GM23338 (cell line): ENCODE measurements around the gene GLOD4. TPM values are rescaled to one million over a fixed set of nuclear protein-coding genes. Genes with fewer than 3 reads are reported as not detected.

Source experiments
- ATAC-seq: fragments of 200-7000 bp; cut with Tn5 transposase; 3 replicates; pipeline ENCODE4 v1.9.1; 2020
- DNase-seq: peaks from one replicate; pipeline ENCODE4 v3.0.0-alpha.2; 2015; ENCODE audit warnings: low spot score
- H2AFZ ChIP-seq: fragments of 200-600 bp; sonication (generic); 2 replicates; pipeline ENCODE4 v1.8.0; 2016; ENCODE audit warnings: antibody characterized with exemption, mild to moderate bottlenecking, moderate library complexity
- H3F3A ChIP-seq: fragments of 200-600 bp; sonication (generic); replicated peaks from 2 replicates; pipeline ENCODE4 v1.8.0; 2017; ENCODE audit warnings: antibody characterized with exemption, mixed run types, low read depth
- H3K27ac ChIP-seq: fragments of 200-600 bp; sonication (generic); 2 replicates; pipeline ENCODE4 v1.6.1; 2016; ENCODE audit warnings: low read depth
- H3K27me3 ChIP-seq: fragments of 200-600 bp; sonication (generic); 2 replicates; pipeline ENCODE4 v1.8.0; 2016; ENCODE audit warnings: mild to moderate bottlenecking, mixed run types, moderate library complexity; ENCODE audit not compliant: insufficient read depth
- H3K36me3 ChIP-seq: fragments of 200-600 bp; sonication (generic); 2 replicates; pipeline ENCODE4 v1.8.0; 2016; ENCODE audit warnings: mild to moderate bottlenecking; ENCODE audit not compliant: insufficient read depth
- H3K4me1 ChIP-seq: fragments of 200-600 bp; sonication (generic); 2 replicates; pipeline ENCODE4 v1.8.0; 2016; ENCODE audit warnings: mild to moderate bottlenecking, moderate library complexity; ENCODE audit not compliant: insufficient read depth
- H3K4me2 ChIP-seq: fragments of 200-600 bp; sonication (generic); 2 replicates; pipeline ENCODE4 v1.7.1; 2017; ENCODE audit warnings: mixed run types
- H3K4me3 ChIP-seq: fragments of 200-600 bp; sonication (generic); 2 replicates; pipeline ENCODE4 v1.6.1; 2016; ENCODE audit warnings: mixed run types
- H3K79me2 ChIP-seq: fragments of 200-600 bp; sonication (generic); replicated peaks from 2 replicates; pipeline ENCODE4 v1.8.0; 2017; ENCODE audit warnings: mild to moderate bottlenecking; ENCODE audit not compliant: insufficient read depth
- H3K9me2 ChIP-seq: fragments of 200-600 bp; sonication (generic); 2 replicates; pipeline ENCODE4 v1.8.0; 2017; ENCODE audit not compliant: insufficient read depth
- H4K20me1 ChIP-seq: fragments of 200-600 bp; sonication (generic); replicated peaks from 2 replicates; pipeline ENCODE4 v1.8.0; 2017; ENCODE audit warnings: mild to moderate bottlenecking; ENCODE audit not compliant: insufficient read depth
- H3K27ac Mint-ChIP-seq: 2 replicates; pipeline ENCODE4 v1.8.0; 2020; ENCODE audit warnings: inconsistent platforms, mild to moderate bottlenecking, moderate library complexity, mixed read lengths
- H3K27me3 Mint-ChIP-seq: 3 replicates; pipeline ENCODE4 v1.8.0; 2022; ENCODE audit warnings: low read depth, mild to moderate bottlenecking, moderate library complexity, mixed read lengths, inconsistent platforms; ENCODE audit not compliant: insufficient read depth, poor library complexity
- H3K36me3 Mint-ChIP-seq: 3 replicates; pipeline ENCODE4 v1.8.0; 2021; ENCODE audit warnings: low read depth, mild to moderate bottlenecking, inconsistent platforms, moderate library complexity, mixed read lengths
- H3K4me1 Mint-ChIP-seq: 3 replicates; pipeline ENCODE4 v1.8.0; 2020; ENCODE audit warnings: mild to moderate bottlenecking, inconsistent platforms, mixed read lengths
- H3K4me3 Mint-ChIP-seq: 3 replicates; pipeline ENCODE4 v1.8.0; 2021; ENCODE audit warnings: moderate library complexity, mild to moderate bottlenecking, inconsistent platforms, mixed read lengths
- H3K9me3 Mint-ChIP-seq: 3 replicates; pipeline ENCODE4 v1.8.0; 2020; ENCODE audit warnings: moderate library complexity, mild to moderate bottlenecking, inconsistent platforms, mixed read lengths
- JUNB ChIP-seq: IDR thresholded peaks from one replicate; pipeline ENCODE4 v1.6.1; 2016; ENCODE audit warnings: antibody characterized with exemption; ENCODE audit not compliant: unreplicated experiment
- NANOG ChIP-seq: IDR thresholded peaks from 2 replicates; pipeline ENCODE4 v1.6.1; 2016; ENCODE audit warnings: antibody characterized with exemption, borderline replicate concordance
- POLR2AphosphoS5 ChIP-seq: IDR thresholded peaks from 2 replicates; pipeline ENCODE4 v1.6.1; 2016; ENCODE audit warnings: antibody characterized with exemption, low read depth
- ZNF114 ChIP-seq: fragments of 250-450 bp; sonication (Bioruptor Pico); IDR thresholded peaks from 2 replicates; pipeline ENCODE4 v1.5.0; 2020; ENCODE audit warnings: mild to moderate bottlenecking, moderate library complexity
- polyA plus RNA-seq: library from polyadenylated mRNA; unstranded; fragments of >200 nt; fragmentation: Nextera tagmentation; extraction: Ambion mirVana; gene quantifications from 2 replicates; pipeline ENCODE4 v1.2.1, GENCODE V29; 2016
- total RNA-seq: library from RNA; depleted of rRNA; stranded (reverse); fragments of >200 nt; shearing (Covaris generic); gene quantifications from 2 replicates; pipeline ENCODE4 v1.2.3, GENCODE V29; 2014
- TF ChIP-seq, protein P1 (sequence below): IDR thresholded peaks from 2 replicates; pipeline ENCODE4 v1.6.1; 2016; ENCODE audit warnings: antibody characterized with exemption
- TF ChIP-seq, protein P2 (sequence below): fragments of 250-450 bp; sonication (Bioruptor Pico); IDR thresholded peaks from 2 replicates; pipeline ENCODE4 v1.5.0; 2020; ENCODE audit warnings: mild to moderate bottlenecking, moderate library complexity

Gene GLOD4
- total and polyA plus RNA-seq, 2 experiments from 2014 or later: 120 to 122 TPM

DNA sequence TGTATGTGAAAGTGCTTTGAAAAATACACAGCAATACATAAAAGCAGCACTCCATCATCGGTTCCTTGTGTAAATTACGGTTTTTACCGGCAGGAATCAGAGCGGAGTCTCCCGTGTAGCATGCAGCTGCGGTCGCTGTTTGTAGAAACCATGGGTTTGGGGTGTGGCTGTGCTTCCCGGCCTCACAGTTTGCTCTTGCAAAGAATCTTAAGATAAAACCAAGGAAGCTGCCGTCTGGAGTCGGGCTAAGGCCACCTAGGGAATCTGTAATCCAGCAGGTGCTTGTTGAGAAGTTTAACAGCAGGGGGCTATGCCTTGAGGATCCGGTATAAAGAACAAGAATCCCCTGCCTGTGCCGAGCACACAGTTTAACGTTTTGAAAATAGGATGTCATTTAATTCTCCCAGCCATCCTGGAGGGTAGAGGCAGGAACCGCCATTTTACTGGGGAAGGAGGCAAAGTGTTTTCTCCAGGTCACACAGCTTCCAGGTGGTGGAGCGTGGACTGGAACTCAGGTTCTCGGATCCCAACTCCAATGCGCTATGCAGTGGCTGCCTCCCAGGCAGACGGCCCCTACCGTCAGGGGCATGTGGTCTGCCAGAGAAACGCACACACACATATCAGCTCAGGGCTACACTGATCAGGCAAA, 55.7 kb downstream of the GLOD4 start:
- H3F3A ChIP-seq: 0 out of 2 replicates have a peak, but pooled peaks cover 6% of the 10 kb centered on the region
- H3K4me3 Mint-ChIP-seq: no peak overlapping the region
- peaks cover 8% of the 10 kb centered on the region for H3K27me3 Mint-ChIP-seq
- no peaks in the 10 kb centered on the region for H3K9me3 Mint-ChIP-seq
- H3K9me2 ChIP-seq: no peaks in the 10 kb centered on the region
- peaks cover 7% of the 10 kb centered on the region; the same call in 1 of the 2 replicates for H3K27me3 ChIP-seq
- H3K4me1 ChIP-seq: peaks cover 19% of the 10 kb centered on the region
- H3K4me3 ChIP-seq: peak overlapping the region; percentile 36; the same call in 1 of the 2 replicates
- H3K4me1 Mint-ChIP-seq: peaks cover 12% of the 10 kb centered on the region; the same call in 2 of the 3 replicates
- H3K36me3 ChIP-seq: no peaks in the 10 kb centered on the region
- peak overlapping the region; percentile 63; the same call in 1 of the 2 replicates for H3K27ac ChIP-seq
- DNase-seq (peak; percentile 83), ATAC-seq (peak; percentile 78)
- H3K27ac Mint-ChIP-seq: no peak overlapping the region
- H3K79me2 ChIP-seq: peaks cover 5% of the 10 kb centered on the region; the same call in 1 of the 2 replicates
- H3K4me2 ChIP-seq: peak overlapping the region; percentile 33; the same call in 1 of the 2 replicates
- H4K20me1 ChIP-seq: peaks cover 13% of the 10 kb centered on the region; the same call in 1 of the 2 replicates
- no peak for TF ChIP-seq POLR2AphosphoS5
- TF ChIP-seq JUNB: no peak
- no peak for TF ChIP-seq ZNF114 (CRISPR knock-in tag)
- no peak for TF ChIP-seq NANOG
- TF ChIP-seq, protein P1, sequence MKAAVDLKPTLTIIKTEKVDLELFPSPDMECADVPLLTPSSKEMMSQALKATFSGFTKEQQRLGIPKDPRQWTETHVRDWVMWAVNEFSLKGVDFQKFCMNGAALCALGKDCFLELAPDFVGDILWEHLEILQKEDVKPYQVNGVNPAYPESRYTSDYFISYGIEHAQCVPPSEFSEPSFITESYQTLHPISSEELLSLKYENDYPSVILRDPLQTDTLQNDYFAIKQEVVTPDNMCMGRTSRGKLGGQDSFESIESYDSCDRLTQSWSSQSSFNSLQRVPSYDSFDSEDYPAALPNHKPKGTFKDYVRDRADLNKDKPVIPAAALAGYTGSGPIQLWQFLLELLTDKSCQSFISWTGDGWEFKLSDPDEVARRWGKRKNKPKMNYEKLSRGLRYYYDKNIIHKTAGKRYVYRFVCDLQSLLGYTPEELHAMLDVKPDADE: no peak
- TF ChIP-seq, protein P2, sequence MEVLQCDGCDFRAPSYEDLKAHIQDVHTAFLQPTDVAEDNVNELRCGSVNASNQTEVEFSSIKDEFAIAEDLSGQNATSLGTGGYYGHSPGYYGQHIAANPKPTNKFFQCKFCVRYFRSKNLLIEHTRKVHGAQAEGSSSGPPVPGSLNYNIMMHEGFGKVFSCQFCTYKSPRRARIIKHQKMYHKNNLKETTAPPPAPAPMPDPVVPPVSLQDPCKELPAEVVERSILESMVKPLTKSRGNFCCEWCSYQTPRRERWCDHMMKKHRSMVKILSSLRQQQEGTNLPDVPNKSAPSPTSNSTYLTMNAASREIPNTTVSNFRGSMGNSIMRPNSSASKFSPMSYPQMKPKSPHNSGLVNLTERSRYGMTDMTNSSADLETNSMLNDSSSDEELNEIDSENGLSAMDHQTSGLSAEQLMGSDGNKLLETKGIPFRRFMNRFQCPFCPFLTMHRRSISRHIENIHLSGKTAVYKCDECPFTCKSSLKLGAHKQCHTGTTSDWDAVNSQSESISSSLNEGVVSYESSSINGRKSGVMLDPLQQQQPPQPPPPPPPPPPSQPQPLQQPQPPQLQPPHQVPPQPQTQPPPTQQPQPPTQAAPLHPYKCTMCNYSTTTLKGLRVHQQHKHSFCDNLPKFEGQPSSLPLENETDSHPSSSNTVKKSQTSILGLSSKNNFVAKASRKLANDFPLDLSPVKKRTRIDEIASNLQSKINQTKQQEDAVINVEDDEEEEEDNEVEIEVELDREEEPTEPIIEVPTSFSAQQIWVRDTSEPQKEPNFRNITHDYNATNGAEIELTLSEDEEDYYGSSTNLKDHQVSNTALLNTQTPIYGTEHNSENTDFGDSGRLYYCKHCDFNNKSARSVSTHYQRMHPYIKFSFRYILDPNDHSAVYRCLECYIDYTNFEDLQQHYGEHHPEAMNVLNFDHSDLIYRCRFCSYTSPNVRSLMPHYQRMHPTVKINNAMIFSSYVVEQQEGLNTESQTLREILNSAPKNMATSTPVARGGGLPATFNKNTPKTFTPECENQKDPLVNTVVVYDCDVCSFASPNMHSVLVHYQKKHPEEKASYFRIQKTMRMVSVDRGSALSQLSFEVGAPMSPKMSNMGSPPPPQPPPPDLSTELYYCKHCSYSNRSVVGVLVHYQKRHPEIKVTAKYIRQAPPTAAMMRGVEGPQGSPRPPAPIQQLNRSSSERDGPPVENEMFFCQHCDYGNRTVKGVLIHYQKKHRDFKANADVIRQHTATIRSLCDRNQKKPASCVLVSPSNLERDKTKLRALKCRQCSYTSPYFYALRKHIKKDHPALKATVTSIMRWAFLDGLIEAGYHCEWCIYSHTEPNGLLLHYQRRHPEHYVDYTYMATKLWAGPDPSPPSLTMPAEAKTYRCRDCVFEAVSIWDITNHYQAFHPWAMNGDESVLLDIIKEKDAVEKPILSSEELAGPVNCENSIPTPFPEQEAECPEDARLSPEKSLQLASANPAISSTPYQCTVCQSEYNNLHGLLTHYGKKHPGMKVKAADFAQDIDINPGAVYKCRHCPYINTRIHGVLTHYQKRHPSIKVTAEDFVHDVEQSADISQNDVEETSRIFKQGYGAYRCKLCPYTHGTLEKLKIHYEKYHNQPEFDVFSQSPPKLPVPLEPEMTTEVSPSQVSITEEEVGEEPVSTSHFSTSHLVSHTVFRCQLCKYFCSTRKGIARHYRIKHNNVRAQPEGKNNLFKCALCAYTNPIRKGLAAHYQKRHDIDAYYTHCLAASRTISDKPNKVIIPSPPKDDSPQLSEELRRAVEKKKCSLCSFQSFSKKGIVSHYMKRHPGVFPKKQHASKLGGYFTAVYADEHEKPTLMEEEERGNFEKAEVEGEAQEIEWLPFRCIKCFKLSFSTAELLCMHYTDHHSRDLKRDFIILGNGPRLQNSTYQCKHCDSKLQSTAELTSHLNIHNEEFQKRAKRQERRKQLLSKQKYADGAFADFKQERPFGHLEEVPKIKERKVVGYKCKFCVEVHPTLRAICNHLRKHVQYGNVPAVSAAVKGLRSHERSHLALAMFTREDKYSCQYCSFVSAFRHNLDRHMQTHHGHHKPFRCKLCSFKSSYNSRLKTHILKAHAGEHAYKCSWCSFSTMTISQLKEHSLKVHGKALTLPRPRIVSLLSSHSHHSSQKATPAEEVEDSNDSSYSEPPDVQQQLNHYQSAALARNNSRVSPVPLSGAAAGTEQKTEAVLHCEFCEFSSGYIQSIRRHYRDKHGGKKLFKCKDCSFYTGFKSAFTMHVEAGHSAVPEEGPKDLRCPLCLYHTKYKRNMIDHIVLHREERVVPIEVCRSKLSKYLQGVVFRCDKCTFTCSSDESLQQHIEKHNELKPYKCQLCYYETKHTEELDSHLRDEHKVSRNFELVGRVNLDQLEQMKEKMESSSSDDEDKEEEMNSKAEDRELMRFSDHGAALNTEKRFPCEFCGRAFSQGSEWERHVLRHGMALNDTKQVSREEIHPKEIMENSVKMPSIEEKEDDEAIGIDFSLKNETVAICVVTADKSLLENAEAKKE: no peak
- no peaks in the 10 kb centered on the region for H3K36me3 Mint-ChIP-seq
- no peak overlapping the region; the same call in 1 of the 2 replicates for H2AFZ ChIP-seq
